GM12873 (cell line): ENCODE results near the gene USP40.

Source experiments
- CTCF ChIP-seq: IDR thresholded peaks from 2 replicates; pipeline ENCODE4 v1.5.1; 2012; ENCODE audit warnings: low read depth, mild to moderate bottlenecking, moderate library complexity, low read length, control low read depth; ENCODE audit not compliant: insufficient read depth; ENCODE audit errors: missing control alignments

USP40 gene

GRCh38 chr2:233571001-233571400 is 4.4 kb upstream of the USP40 start:
- TF ChIP-seq CTCF: no peak

GRCh38 chr2:233565685-233566140 is 869 bp downstream of the USP40 start:
- no peak for TF ChIP-seq CTCF

DNA sequence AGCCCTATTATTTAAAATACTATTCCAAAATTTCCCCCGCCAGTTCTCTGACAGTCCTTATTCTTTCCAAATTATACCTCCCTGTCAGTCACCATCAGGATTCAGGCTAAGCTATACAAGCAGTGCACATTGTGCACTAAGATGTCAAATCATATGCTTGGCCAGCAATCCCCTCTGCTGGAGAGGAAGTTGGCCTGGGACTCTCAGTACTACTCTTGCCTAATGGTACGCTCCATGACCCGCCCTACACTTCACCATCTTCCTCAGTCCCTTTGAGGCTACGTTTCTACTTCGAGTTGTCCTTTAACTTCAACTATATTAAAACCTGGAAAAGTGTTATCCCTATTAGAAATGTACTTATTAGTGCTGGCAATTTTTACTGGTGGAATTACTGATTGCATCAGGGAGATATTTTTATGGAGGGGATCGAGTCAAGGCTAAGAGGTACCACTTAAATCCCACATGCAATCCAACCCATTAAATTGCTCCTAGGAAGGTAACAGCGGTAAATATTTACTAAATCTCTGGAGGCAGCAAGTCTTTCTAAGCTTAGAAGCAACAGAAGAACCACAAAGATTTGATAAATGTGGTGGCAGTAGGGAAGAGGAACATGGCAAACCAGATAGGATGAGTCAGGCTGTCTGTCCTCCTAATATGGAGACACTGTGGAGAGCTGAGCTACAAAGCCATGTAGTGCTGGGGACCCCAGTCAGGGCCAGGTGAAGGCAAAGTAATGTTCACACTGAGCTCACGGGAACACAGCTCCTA is 2.7 kb downstream of the USP40 start:
- no peak for TF ChIP-seq CTCF

DNA sequence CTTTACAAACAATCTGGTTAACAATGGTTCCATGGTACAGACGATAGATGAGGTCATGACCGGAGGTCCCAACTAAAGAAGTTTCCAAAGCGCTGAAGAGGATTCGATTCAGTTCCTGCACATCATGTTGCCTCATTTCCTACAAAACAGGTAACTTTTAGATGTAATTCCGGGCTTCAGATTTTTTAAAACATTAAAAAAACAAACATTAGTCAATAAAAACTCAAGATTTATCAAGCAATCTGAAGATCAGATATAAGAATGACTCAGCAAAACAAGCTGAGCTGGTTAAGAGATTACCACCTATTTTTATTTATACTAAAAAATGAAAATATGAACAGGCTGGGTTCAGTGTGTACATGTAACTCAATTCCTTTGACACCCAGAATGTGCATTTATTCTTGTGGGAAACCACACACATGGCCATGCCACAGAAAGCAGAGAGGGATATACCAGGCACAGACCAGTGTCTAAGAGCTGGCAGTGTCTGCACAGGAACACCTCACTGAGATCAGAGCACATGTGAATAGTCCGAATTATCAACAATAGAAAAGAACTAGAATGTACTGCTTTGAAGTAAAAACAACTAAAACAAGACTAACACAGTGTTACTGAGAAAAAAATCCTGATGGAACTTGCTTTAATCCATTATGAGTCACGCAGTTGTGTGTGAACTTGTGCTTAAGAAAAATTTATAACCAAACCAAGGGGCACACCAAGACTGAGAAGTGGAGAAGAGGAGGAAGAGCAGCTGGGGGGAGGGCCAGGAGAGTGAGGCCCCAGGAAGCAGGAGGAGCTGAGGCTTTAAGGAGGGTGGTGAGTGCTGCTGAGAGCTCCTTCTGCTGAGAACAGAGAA is 9.5 kb downstream of the USP40 start:
- no peak for TF ChIP-seq CTCF

DNA sequence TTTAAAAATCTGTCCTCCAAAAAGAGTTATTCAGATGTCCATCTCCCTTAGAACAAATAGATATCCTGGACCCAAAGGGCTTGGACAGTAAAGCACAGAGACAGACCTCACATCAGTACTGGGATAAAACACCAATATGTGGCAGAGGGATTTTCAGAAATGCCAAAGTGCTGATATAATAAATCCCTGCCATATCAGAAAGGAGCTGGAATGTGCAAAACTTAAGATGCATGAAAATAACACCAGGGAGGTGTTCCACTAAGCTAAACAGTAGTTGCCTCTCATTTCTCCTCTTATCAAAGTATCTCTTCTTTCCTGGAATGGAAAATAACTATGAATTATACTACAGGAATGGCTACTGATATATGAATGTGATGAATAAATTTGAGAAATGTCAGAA is 13.2 kb downstream of the USP40 start:
- no peak for TF ChIP-seq CTCF

DNA sequence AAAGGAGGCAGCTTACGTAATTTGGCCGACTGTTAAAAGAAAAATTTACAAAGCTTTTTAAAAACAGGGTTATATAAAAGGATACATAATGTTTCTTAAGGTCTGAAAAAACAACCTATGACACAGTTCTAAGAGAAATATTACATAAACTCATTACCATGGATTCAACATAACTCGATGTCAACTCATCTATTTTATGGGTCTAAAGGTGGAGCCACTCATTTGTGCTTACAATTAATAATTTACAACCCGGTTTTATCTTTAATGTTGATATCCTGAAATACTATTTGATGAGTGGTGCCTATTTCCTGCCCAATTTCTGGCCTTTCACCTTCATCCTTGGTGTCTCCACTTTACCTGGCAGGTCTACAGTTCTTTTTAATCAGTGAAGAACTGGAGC is 15.1 kb downstream of the USP40 start:
- no peak for TF ChIP-seq CTCF

DNA sequence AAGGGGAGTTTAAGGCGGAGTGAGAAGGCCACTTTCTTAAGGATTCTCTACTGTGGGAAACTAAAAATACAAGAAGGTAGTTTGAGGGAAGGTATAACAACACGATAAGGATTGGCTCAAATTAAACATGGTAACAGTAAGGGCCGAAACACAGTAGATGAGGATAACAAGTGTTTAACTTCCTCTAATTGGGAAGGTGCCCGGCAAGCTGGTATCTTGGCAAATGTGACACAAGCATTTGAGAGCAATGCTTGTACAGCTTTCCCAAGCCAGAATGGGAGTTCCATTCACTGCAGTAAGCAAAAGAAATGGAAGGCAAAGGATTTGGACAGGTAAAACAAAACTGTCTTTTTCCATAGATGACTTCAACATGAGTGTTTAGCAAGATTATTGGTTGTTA is 19.8 kb downstream of the USP40 start:
- TF ChIP-seq CTCF: no peak
